ENCODE data around the gene PLEKHO2. TPM values are rescaled to one million over a fixed set of nuclear protein-coding genes. Genes with fewer than 3 reads are reported as not detected.
"Not testable (repeated sequence)": the region's sequence is repeated elsewhere in the genome, so short reads cannot be mapped to it uniquely, and the experiment has no call there.

The PLEKHO2 gene
- total and polyA plus RNA-seq, 2 of the 8 experiments (the other 6 are each of a cell fraction or from before 2014, with no cell fraction given), result 16.9 to 20.1 TPM

DNA sequence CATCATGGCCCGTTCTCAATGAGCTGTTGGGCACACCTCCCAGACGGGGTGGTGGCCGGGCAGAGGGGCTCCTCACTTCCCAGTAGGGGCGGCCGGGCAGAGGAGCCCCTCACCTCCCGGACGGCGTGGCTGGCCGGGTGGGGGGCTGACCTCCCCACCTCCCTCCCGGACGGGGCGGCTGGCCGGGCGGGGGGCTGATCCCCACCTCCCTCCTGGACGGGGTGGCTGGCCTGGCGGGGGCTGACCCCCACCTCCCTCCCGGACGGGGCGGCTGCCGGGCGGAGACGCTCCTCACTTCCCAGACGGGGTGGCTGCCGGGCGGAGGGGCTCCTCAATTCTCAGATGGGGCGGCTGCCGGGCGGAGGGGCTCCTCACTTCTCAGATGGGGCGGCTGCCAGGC lies 42.8 kb upstream of the PLEKHO2 start:
- H4K91ac ChIP-seq (replicated peaks; ENCODE audit: insufficient read length, low read length); H4K5ac ChIP-seq (ENCODE audit: insufficient read length, low read depth, low read length); H3K4me3 ChIP-seq (ENCODE audit: extremely low read depth in 1 of 4, insufficient read depth in 2 of 4, low read depth in 3 of 4, low read length in 4 of 4); H3K18ac ChIP-seq (ENCODE audit: extremely low read depth, low read length); H2AFZ ChIP-seq (ENCODE audit: low read length); H3K27ac ChIP-seq (ENCODE audit: low read depth, low read length); H3K9me3 ChIP-seq (ENCODE audit: insufficient read depth in 2 of 2, low read depth in 1 of 2, low read length in 1 of 2); CTCF ChIA-PET (ENCODE audit: partially characterized antibody); H3K4me2 ChIP-seq (ENCODE audit: insufficient read depth in 1 of 2, low read depth in 2 of 2, low read length in 2 of 2); H3K4ac ChIP-seq (replicated peaks; ENCODE audit: insufficient read length, low read depth, low read length); H4K8ac ChIP-seq (ENCODE audit: extremely low read depth, insufficient read depth, low read length); H2BK15ac ChIP-seq (ENCODE audit: low read length); H3K36me3 ChIP-seq (ENCODE audit: control insufficient read depth in 2 of 4, insufficient read depth in 4 of 4, low read length in 3 of 4); H2BK5ac ChIP-seq (ENCODE audit: low read depth, low read length); H3K9ac ChIP-seq (replicated peaks in 1 of 4; ENCODE audit: extremely low read depth in 1 of 4, low read depth in 3 of 4, low read length in 3 of 4); H3K79me2 ChIP-seq (ENCODE audit: control insufficient read depth in 1 of 2, insufficient read depth in 2 of 2, low read length in 2 of 2); H2BK20ac ChIP-seq (ENCODE audit: low read length); POLR2A ChIA-PET (ENCODE audit: partially characterized antibody); DNase-seq (ENCODE audit: low read depth in 1 of 2, low spot score in 2 of 2); H3K23me2 ChIP-seq (ENCODE audit: low read depth, low read length); H3K56ac ChIP-seq (replicated peaks; ENCODE audit: insufficient read length, low read depth, low read length); H2AK5ac ChIP-seq (ENCODE audit: low read depth, low read length); H3K4me1 ChIP-seq (replicated peaks in 1 of 4; ENCODE audit: control insufficient read depth in 3 of 4, insufficient read depth in 4 of 4, low read length in 3 of 4); H4K20me1 ChIP-seq (replicated peaks in 1 of 2; ENCODE audit: control insufficient read depth in 1 of 2, insufficient read depth in 2 of 2, low read length in 2 of 2); H3K23ac ChIP-seq (ENCODE audit: insufficient read length); H3K14ac ChIP-seq (ENCODE audit: insufficient read length); H2BK12ac ChIP-seq (ENCODE audit: low read depth, low read length); H2BK120ac ChIP-seq (replicated peaks; ENCODE audit: low read depth, low read length); H3K79me1 ChIP-seq (ENCODE audit: low read depth, low read length); H3K27me3 ChIP-seq (replicated peaks in 1 of 4; ENCODE audit: control insufficient read depth in 3 of 4, extremely low read depth in 1 of 4, insufficient read depth in 3 of 4, low read length in 3 of 4); FAIRE-seq: not testable (repeated sequence)
- no CpG with 5 or more reads among the region's 29 CpGs for WGBS, 2 experiments (ENCODE audit: extremely low coverage in 1 of 2, insufficient coverage in 1 of 2, insufficient read length in 1 of 2, insufficient replicate concordance in 2 of 2, low coverage in 1 of 2, low lambda C conversion rate in 2 of 2, missing lambda C conversion rate in 1 of 2)

Data from H1 (cell line).